Lung (tissue), 12 donors: ENCODE measurements around the gene ERRFI1. TPM values are rescaled to one million over a fixed set of nuclear protein-coding genes. Genes with fewer than 3 reads are reported as not detected.

ENCODE experiments used
- ATAC-seq: fragments of 200-7000 bp; cut with Tn5 transposase; one replicate; pipeline ENCODE4 v1.9.1; 2020; ENCODE audit warnings: moderate number of reproducible peaks; ENCODE audit not compliant: insufficient read depth, low FRiP score
- DNase-seq, 3 donors: peaks; one replicate each; pipeline ENCODE4 v3.0.0-alpha.2; 2013 to 2017
- H3K27ac ChIP-seq, 2 donors: one replicate each; pipeline ENCODE4 v1.5.1; 2013; ENCODE audit warnings: mild to moderate bottlenecking in 2 of 2, moderate library complexity in 2 of 2, control low read depth in 1 of 2, inconsistent platforms in 1 of 2, low read depth in 1 of 2, low read length in 1 of 2
- H3K27me3 ChIP-seq, 3 donors: one replicate each; pipeline ENCODE4 v1.5.1; 2013; ENCODE audit warnings: low read length in 2 of 3; ENCODE audit not compliant: control insufficient read depth in 3 of 3, insufficient read depth in 3 of 3
- H3K36me3 ChIP-seq, 4 donors: one replicate each; pipeline ENCODE4 v1.5.1; 2013; ENCODE audit warnings: low read length in 4 of 4, mild to moderate bottlenecking in 1 of 4, moderate library complexity in 1 of 4; ENCODE audit not compliant: control insufficient read depth in 4 of 4, insufficient read depth in 4 of 4
- H3K4me1 ChIP-seq, 5 donors: one replicate each; pipeline ENCODE4 v1.5.1; 2013; ENCODE audit warnings: low read length in 5 of 5, mild to moderate bottlenecking in 2 of 5, moderate library complexity in 1 of 5; ENCODE audit not compliant: control insufficient read depth in 5 of 5, insufficient read depth in 5 of 5
- H3K4me3 ChIP-seq: one replicate; pipeline ENCODE4 v1.5.1; 2013; ENCODE audit warnings: mild to moderate bottlenecking, control low read depth, moderate library complexity
- H3K9ac ChIP-seq, 2 donors: one replicate each; pipeline ENCODE4 v1.5.1; 2013; ENCODE audit warnings: low read length in 2 of 2, control low read depth in 1 of 2; ENCODE audit not compliant: insufficient read depth in 1 of 2
- H3K9me3 ChIP-seq, 4 donors: one replicate each; pipeline ENCODE4 v1.5.1; 2013; ENCODE audit warnings: low read length in 3 of 4, mild to moderate bottlenecking in 1 of 4, moderate library complexity in 1 of 4; ENCODE audit not compliant: control insufficient read depth in 4 of 4, insufficient read depth in 3 of 4
- WGBS, 2 donors: extraction: QIAGEN DNeasy Blood & Tissue Kit; methylation state at CpG; one replicate each; pipeline ENCODE4 v1.1.7; 2013; 5-methylcytosine and 5-hydroxymethylcytosine counted together
- polyA plus RNA-seq, 2 donors: library from polyadenylated mRNA; stranded (reverse); fragments of 200-250 nt; gene quantifications; one replicate each; pipeline ENCODE4 v1.2.1, GENCODE V29; 2013
- total RNA-seq, 2 donors: library from RNA; depleted of rRNA in 1 of 2; stranded (reverse); fragments of >200 nt in 1 of 2; gene quantifications; one replicate each; pipeline ENCODE4 v1.2.1, GENCODE V29; 2014 to 2021
- TF ChIP-seq, protein P1 (sequence below): IDR thresholded peaks from 2 replicates; pipeline ENCODE4 v1.5.1; 2012; ENCODE audit warnings: mild to moderate bottlenecking; ENCODE audit errors: control extremely low read depth, extremely low read depth
- donor health status: control.
- donor health status: control.
- donor health status: Bipolar disorder and iron deficiency.
- donor health status: healthy.
- donor health status: DM: yes; HTN: yes; CAD: no.

The ERRFI1 gene
- total and polyA plus RNA-seq, 4 donors, result 26.5 to 89.2 (median 61.4) TPM

DNA sequence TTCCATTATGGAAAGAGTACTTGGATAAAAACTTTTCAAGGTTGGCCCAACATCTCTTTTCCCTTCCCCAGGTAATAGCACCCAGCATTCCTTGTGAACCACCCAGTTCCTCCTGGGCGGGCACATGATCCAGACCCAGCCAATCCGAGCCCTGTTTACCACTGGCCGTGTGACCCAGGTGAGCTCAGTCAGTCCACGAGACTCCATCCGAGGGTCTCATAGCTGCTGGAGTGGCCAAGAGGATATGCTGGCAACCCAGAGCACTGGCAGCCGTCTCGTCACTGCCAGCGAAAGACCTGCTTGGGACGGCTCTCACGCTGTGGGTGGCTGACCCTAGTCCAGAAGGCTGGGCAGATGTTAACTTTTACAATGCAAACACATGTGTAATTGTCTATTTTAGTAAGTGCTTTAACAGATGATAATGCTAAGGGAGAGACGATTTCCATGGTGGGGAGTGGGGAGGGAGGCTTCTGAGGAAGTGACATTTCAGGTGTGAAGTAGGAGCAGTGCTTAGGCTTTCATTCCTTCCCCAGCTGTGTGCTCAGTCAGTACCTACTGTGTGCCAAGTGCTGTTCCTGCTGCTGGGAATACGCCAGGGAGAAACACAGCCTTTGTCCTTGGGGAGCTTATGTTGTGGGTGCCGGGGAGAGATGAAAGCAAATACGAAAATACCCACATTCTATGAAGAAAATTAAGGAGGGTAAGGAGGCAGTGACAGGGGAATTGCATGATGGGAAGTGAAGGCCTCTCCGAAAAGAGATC, 40.1 kb downstream of the ERRFI1 start:
- Histone ChIP-seq H3K9me3 (peaks cover 0 to 2% (median 0%) of the 10 kb centered on the region in 4 donors), H3K27ac (no peak overlapping the region), H3K27me3 (no peaks in the 10 kb centered on the region), H3K9ac (no peak overlapping the region), H3K4me3 (no peak overlapping the region), H3K36me3 (peaks cover 17 to 38% (median 33%) of the 10 kb centered on the region in 4 donors), H3K4me1 (peaks cover 0 to 2% (median 0%) of the 10 kb centered on the region in 5 donors)
- 89 to 91% methylated on average over 15 of the region's 15 CpGs for WGBS, 2 donors
- ATAC-seq, result no peak
- TF ChIP-seq, protein P1, sequence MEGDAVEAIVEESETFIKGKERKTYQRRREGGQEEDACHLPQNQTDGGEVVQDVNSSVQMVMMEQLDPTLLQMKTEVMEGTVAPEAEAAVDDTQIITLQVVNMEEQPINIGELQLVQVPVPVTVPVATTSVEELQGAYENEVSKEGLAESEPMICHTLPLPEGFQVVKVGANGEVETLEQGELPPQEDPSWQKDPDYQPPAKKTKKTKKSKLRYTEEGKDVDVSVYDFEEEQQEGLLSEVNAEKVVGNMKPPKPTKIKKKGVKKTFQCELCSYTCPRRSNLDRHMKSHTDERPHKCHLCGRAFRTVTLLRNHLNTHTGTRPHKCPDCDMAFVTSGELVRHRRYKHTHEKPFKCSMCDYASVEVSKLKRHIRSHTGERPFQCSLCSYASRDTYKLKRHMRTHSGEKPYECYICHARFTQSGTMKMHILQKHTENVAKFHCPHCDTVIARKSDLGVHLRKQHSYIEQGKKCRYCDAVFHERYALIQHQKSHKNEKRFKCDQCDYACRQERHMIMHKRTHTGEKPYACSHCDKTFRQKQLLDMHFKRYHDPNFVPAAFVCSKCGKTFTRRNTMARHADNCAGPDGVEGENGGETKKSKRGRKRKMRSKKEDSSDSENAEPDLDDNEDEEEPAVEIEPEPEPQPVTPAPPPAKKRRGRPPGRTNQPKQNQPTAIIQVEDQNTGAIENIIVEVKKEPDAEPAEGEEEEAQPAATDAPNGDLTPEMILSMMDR, result no peak
- DNase-seq, result no peak

DNA sequence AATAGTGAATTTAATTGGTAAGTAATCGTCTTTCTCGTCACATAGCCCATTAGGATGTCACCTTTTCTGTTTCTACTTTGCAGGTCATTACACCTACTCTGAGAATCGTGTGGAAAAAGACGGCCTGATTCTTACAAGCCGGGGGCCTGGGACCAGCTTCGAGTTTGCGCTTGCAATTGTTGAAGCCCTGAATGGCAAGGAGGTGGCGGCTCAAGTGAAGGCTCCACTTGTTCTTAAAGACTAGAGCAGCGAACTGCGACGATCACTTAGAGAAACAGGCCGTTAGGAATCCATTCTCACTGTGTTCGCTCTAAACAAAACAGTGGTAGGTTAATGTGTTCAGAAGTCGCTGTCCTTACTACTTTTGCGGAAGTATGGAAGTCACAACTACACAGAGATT, 41.3 kb downstream of the ERRFI1 start:
- ATAC-seq (no peak), DNase-seq (no peak)
- Histone ChIP-seq H3K4me3 (no peak overlapping the region), H3K36me3 (peaks cover 22 to 45% (median 28%) of the 10 kb centered on the region in 4 donors), H3K27me3 (no peaks in the 10 kb centered on the region), H3K4me1 (peaks cover 0 to 2% (median 0%) of the 10 kb centered on the region in 5 donors), H3K9ac (no peak overlapping the region), H3K27ac (no peak overlapping the region), H3K9me3 (no peaks in the 10 kb centered on the region)
- TF ChIP-seq, protein P1, result no peak
- WGBS, 2 donors, result 94 to 96% methylated on average over 15 of the region's 15 CpGs

DNA sequence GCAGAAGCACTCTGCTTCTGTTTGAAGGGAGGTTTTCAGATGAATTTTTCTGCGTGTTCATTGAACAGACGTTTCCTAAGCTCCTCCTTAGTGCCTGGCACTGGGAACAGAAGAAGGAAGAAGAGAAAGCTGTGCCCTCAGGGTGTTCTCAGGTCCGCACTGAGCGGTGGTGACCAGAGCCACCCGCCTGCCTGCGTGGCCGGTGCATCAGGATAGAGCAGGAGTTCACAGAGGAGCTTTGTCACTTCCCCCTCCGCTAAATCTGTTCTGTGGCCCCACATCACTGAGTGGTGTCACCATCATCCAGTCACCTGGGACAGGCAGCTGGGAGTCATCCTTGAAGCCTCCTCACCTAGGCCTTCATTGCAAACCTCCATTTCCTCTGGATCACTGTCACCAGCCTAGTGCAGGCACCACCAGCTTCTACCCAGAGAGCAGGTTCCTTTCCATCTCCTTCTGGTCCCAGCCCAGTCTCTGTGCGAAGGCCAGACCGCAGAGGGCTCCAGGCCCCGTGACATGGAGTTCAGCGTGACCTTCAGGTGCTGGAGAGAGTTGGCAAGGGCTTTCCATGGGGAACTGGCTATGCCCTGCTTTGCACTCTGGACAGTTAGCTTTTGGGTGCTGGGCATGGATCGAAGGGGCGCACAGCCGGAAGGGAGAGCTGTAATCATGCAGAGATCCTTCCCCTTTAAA, 42.9 kb downstream of the ERRFI1 start:
- 95 to 96% methylated on average over 15 of the region's 15 CpGs for WGBS, 2 donors
- no peaks in the 10 kb centered on the region for H3K27me3 ChIP-seq
- ATAC-seq (no peak), DNase-seq (no peak)
- H3K27ac ChIP-seq, result no peak overlapping the region
- peaks cover 29 to 59% (median 33%) of the 10 kb centered on the region in 4 donors for H3K36me3 ChIP-seq
- TF ChIP-seq, protein P1, result no peak
- no peak overlapping the region for H3K4me3 ChIP-seq
- peaks cover 0 to 2% (median 0%) of the 10 kb centered on the region in 5 donors for H3K4me1 ChIP-seq
- H3K9me3 ChIP-seq, result no peaks in the 10 kb centered on the region
- H3K9ac ChIP-seq, result no peak overlapping the region
